CD14-positive monocyte (primary cell): ENCODE results near the gene NKX6-2. TPM values are rescaled to one million over a fixed set of nuclear protein-coding genes. Genes with fewer than 3 reads are reported as not detected.

Experiments
- DNase-seq, 3 donors: peaks; one replicate each; pipeline ENCODE4 v3.0.0-alpha.2; 2011 to 2022
- H2AFZ ChIP-seq: 2 replicates; pipeline ENCODE4 v1.6.0; 2012; ENCODE audit warnings: mild to moderate bottlenecking, low read depth, low read length, inconsistent platforms; ENCODE audit not compliant: insufficient read depth, poor library complexity, severe bottlenecking
- H3K27ac ChIP-seq, 2 donors: 1 replicate in 1 of 2; 2 replicates in 1 of 2; pipeline ENCODE4 v1.5.1; 2012 to 2013; ENCODE audit warnings: low read length in 2 of 2, control low read depth in 1 of 2, inconsistent platforms in 1 of 2, low read depth in 1 of 2, mild to moderate bottlenecking in 1 of 2
- H3K27me3 ChIP-seq, 2 donors: one replicate each; pipeline versions ENCODE4 v1.6.0 to v1.6.1; 2011 to 2013; ENCODE audit warnings: low read length in 2 of 2; ENCODE audit not compliant: control insufficient read depth in 2 of 2, insufficient read depth in 2 of 2
- H3K36me3 ChIP-seq, 2 donors: replicated peaks in 1 of 2; 1 replicate in 1 of 2; 2 replicates in 1 of 2; pipeline versions ENCODE4 v1.5.1 to v1.6.1; 2012 to 2013; ENCODE audit warnings: low read length in 2 of 2, control low read depth in 1 of 2, inconsistent platforms in 1 of 2, mild to moderate bottlenecking in 1 of 2; ENCODE audit not compliant: insufficient read depth in 2 of 2, control insufficient read depth in 1 of 2
- H3K4me1 ChIP-seq, 2 donors: 1 replicate in 1 of 2; 2 replicates in 1 of 2; pipeline versions ENCODE4 v1.5.1 to v1.6.1; 2012 to 2013; ENCODE audit warnings: low read length in 2 of 2, control low read depth in 1 of 2, inconsistent platforms in 1 of 2, mild to moderate bottlenecking in 1 of 2, moderate library complexity in 1 of 2; ENCODE audit not compliant: insufficient read depth in 2 of 2, control insufficient read depth in 1 of 2
- H3K4me2 ChIP-seq: replicated peaks from 2 replicates; pipeline ENCODE3; 2012; ENCODE audit warnings: low read length, moderate library complexity, mild to moderate bottlenecking; ENCODE audit not compliant: poor library complexity, severe bottlenecking; ENCODE audit errors: extremely low read depth
- H3K4me3 ChIP-seq, 3 experiments: fragments of 200-600 bp in 1 of 3; sonication (generic) in 1 of 3; replicated peaks in 1 of 3; 1 replicate in 2 of 3; 2 replicates in 1 of 3; pipeline ENCODE4 v1.5.1; 2011 to 2013; ENCODE audit warnings: low read length in 3 of 3, mild to moderate bottlenecking in 3 of 3, control low read depth in 2 of 3, low read depth in 2 of 3, inconsistent platforms in 1 of 3, moderate library complexity in 1 of 3
- H3K79me2 ChIP-seq: 2 replicates; pipeline ENCODE4 v1.6.0; 2012; ENCODE audit warnings: mild to moderate bottlenecking, control low read depth, inconsistent platforms, low read length, moderate library complexity; ENCODE audit not compliant: insufficient read depth
- H3K9ac ChIP-seq: 2 replicates; pipeline ENCODE4 v1.6.0; 2017; ENCODE audit warnings: low read length, mild to moderate bottlenecking; ENCODE audit not compliant: insufficient read depth, poor library complexity, severe bottlenecking
- H3K9me3 ChIP-seq, 2 donors: replicated peaks in 1 of 2; 1 replicate in 1 of 2; 2 replicates in 1 of 2; pipeline versions ENCODE4 v1.5.1 to v1.6.1; 2012 to 2013; ENCODE audit warnings: low read length in 2 of 2, control low read depth in 1 of 2; ENCODE audit not compliant: control insufficient read depth in 1 of 2, insufficient read depth in 1 of 2
- H4K20me1 ChIP-seq: 2 replicates; pipeline ENCODE4 v1.6.0; 2012; ENCODE audit warnings: mild to moderate bottlenecking, low read length, control low read depth, moderate library complexity; ENCODE audit not compliant: insufficient read depth
- H3K27ac Mint-ChIP-seq, 7 donors: one replicate each; pipeline ENCODE4 v1.8.0; 2020; ENCODE audit warnings: mild to moderate bottlenecking in 7 of 7, mixed read lengths in 7 of 7, moderate library complexity in 6 of 7, inconsistent platforms in 2 of 7
- H3K27me3 Mint-ChIP-seq, 3 donors: one replicate each; pipeline ENCODE4 v1.8.0; 2021 to 2022; ENCODE audit warnings: low read depth in 3 of 3, mild to moderate bottlenecking in 3 of 3, mixed read lengths in 3 of 3, moderate library complexity in 3 of 3, inconsistent platforms in 1 of 3
- H3K36me3 Mint-ChIP-seq, 2 donors: one replicate each; pipeline ENCODE4 v1.8.0; 2020; ENCODE audit warnings: mixed read lengths in 2 of 2, inconsistent platforms in 1 of 2, mild to moderate bottlenecking in 1 of 2
- H3K4me1 Mint-ChIP-seq: one replicate; pipeline ENCODE4 v1.8.0; 2020; ENCODE audit warnings: mild to moderate bottlenecking, mixed read lengths
- H3K4me3 Mint-ChIP-seq, 2 donors: one replicate each; pipeline ENCODE4 v1.8.0; 2020; ENCODE audit warnings: mild to moderate bottlenecking in 2 of 2, mixed read lengths in 2 of 2, moderate library complexity in 1 of 2
- H3K9me3 Mint-ChIP-seq, 7 donors: one replicate each; pipeline ENCODE4 v1.8.0; 2020 to 2022; ENCODE audit warnings: mixed read lengths in 7 of 7, mild to moderate bottlenecking in 6 of 7, moderate library complexity in 6 of 7, inconsistent platforms in 2 of 7
- CTCF ChIP-seq: fragments of 200-600 bp; IDR thresholded peaks from one replicate; pipeline ENCODE4 v1.8.0; 2022; ENCODE audit warnings: antibody characterized with exemption, mild to moderate bottlenecking
- WGBS: methylation state at CpG from one replicate; pipeline ENCODE4 v1.1.5; 2013; ENCODE audit warnings: missing lambda C conversion rate; ENCODE audit not compliant: insufficient coverage; 5-methylcytosine and 5-hydroxymethylcytosine counted together
- intact Hi-C, 2 donors: fragments of 100-400 bp; cut with micrococcal nuclease; formaldehyde crosslinking; loops; one replicate each; pipeline versions ENCODE4 v1.15.0 to v1.15.1; 2023
- polyA plus RNA-seq, 3 donors: library from polyadenylated mRNA; depleted of rRNA in 1 of 3; unstranded in 2 of 3; stranded (reverse) in 1 of 3; fragments of 300-500 nt in 2 of 3; fragments of >200 nt in 1 of 3; fragmentation: Illumina TruSeq in 2 of 3; gene quantifications; 1 replicate in 2 of 3; 2 replicates in 1 of 3; pipeline ENCODE4 v1.2.3, GENCODE V29; 2012 to 2021

The NKX6-2 gene
- polyA plus RNA-seq, 3 donors = not detected

DNA sequence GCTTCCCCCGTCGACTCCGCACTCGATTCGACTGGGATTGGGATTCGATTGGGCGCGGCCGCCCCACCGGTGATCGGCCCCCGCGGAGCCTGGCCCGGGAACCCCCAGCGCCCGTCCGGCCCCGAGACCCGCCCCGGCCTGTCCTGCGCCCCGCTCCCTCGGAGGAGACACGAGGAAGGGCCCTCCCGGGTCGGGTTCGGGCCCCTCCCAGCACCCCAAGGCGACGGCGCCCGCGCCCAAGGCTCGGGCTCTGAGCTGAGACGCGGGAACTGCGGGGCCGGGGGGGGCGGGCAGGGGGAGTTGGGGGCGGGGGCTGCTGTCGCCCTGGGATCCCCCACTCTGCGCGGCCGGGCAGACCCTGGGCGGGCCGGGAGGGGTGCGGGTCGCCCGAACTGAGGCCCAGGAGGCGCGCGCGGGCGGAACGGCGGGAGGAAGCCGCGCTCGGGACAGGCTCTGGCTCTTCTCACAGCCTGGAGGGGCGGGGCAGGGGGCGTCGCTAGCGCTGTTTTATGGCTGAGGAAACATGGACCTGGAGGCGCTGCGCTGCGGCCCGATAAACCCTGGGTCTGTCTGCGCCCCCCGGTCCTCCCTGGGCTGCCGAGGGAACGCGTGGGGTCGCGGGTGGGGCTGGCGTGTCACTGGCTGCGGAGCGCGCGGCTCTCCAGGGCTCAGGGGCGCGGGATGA lies 1.7 kb upstream of the NKX6-2 start:
- no peak overlapping the region for H3K4me2 ChIP-seq
- H3K36me3 Mint-ChIP-seq = peaks cover 11 to 13% of the 10 kb centered on the region in 2 donors
- H3K27me3 ChIP-seq = peaks cover 9 to 53% of the 10 kb centered on the region in 2 donors
- peaks cover 4% of the 10 kb centered on the region for H3K4me1 Mint-ChIP-seq
- no peak for DNase-seq
- no peak for TF ChIP-seq CTCF
- peaks cover 5% of the 10 kb centered on the region for H4K20me1 ChIP-seq
- no peaks in the 10 kb centered on the region for H3K4me1 ChIP-seq
- intact Hi-C loops = no loop called here
- H3K4me3 Mint-ChIP-seq = peak overlapping the region in 1 of 2 donors; percentile 42
- peaks cover 0 to 10% (median 3%) of the 10 kb centered on the region in 7 donors for H3K9me3 Mint-ChIP-seq
- peaks cover 42 to 78% (median 62%) of the 10 kb centered on the region in 3 donors for H3K27me3 Mint-ChIP-seq
- H2AFZ ChIP-seq = no peak overlapping the region
- H3K79me2 ChIP-seq = no peaks in the 10 kb centered on the region
- H3K36me3 ChIP-seq = peaks cover 0 to 8% of the 10 kb centered on the region in 2 donors
- no peak overlapping the region for H3K4me3 ChIP-seq
- H3K9ac ChIP-seq = no peak overlapping the region
- 3% methylated on average over 67 of the region's 80 CpGs for WGBS
- H3K27ac ChIP-seq = no peak overlapping the region
- peaks cover 0 to 5% of the 10 kb centered on the region in 2 donors for H3K9me3 ChIP-seq
- no peak overlapping the region for H3K27ac Mint-ChIP-seq

GRCh38 chr10:132786884-132787494 lies 1.0 kb upstream of the NKX6-2 start:
- Mint-ChIP-seq H3K36me3 (peaks cover 17 to 19% of the 10 kb centered on the region in 2 donors), H3K27ac (no peak overlapping the region), H3K27me3 (peaks cover 43 to 80% (median 63%) of the 10 kb centered on the region in 3 donors), H3K9me3 (peaks cover 0 to 9% (median 3%) of the 10 kb centered on the region in 7 donors), H3K4me3 (peak overlapping the region in 1 of 2 donors; percentile 46), H3K4me1 (peaks cover 4% of the 10 kb centered on the region)
- no peak for DNase-seq
- peaks cover 0 to 5% of the 10 kb centered on the region in 2 donors for H3K9me3 ChIP-seq
- no peak overlapping the region for H3K27ac ChIP-seq
- WGBS = 3% methylated on average over 80 of the region's 80 CpGs
- H2AFZ ChIP-seq = no peak overlapping the region
- no peaks in the 10 kb centered on the region for H3K79me2 ChIP-seq
- H3K4me3 ChIP-seq = no peak overlapping the region
- H3K4me1 ChIP-seq = no peaks in the 10 kb centered on the region
- intact Hi-C loops = no loop called here
- peaks cover 5 to 13% of the 10 kb centered on the region in 2 donors for H3K36me3 ChIP-seq
- no peak overlapping the region for H3K9ac ChIP-seq
- H4K20me1 ChIP-seq = peaks cover 5% of the 10 kb centered on the region
- no peak for TF ChIP-seq CTCF
- H3K27me3 ChIP-seq = peaks cover 9 to 53% of the 10 kb centered on the region in 2 donors
- no peak overlapping the region for H3K4me2 ChIP-seq
